ENCODE measurements around the gene DRG1. TPM values are rescaled to one million over a fixed set of nuclear protein-coding genes. Genes with fewer than 3 reads are reported as not detected.
"Not testable (repeated sequence)": the region's sequence is repeated elsewhere in the genome, so short reads cannot be mapped to it uniquely, and the experiment has no call there.

DRG1 gene
- total RNA-seq, 4 donors from 2014 or later = 51.8 to 70.0 (median 57.9) TPM

DNA sequence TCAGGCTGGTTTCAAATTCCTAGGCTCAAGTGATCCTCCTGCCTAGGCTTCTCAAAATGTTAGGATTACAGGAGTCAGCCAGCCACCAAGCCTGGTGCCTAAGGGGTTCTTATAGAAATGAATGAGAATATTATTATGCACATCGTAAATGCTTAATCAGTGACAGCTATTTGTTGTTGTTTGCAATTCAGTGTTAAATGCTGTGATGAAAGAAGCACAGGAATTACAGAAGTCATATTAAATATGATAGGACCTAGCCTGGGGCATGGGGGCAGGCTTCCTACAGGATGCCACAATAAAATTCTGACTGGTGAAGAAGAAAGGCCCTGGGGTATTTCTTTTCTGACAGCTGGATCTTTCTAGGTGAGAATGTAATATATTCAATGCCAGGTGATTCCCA lies 39.4 kb upstream of the DRG1 start:
- ATAC-seq = no peak
- H3K27me3 ChIP-seq = peaks cover 21% of the 10 kb centered on the region
- H3K36me3 ChIP-seq = no peaks in the 10 kb centered on the region
- TF ChIP-seq POLR2AphosphoS5 (IDR thresholded peaks at IDR 0.05) (no peak), EP300 (IDR thresholded peaks at IDR 0.05) (no peak)
- H3K9me3 ChIP-seq = no peaks in the 10 kb centered on the region
- H3K4me1 ChIP-seq = no peaks in the 10 kb centered on the region
- H3K4me3 ChIP-seq = no peak overlapping the region
- 50 to 60% methylated on average over 1 of the region's 1 CpG for WGBS, 2 donors (ENCODE audit: low coverage in 1 of 2)
- H3K27ac ChIP-seq = no peak overlapping the region

DNA sequence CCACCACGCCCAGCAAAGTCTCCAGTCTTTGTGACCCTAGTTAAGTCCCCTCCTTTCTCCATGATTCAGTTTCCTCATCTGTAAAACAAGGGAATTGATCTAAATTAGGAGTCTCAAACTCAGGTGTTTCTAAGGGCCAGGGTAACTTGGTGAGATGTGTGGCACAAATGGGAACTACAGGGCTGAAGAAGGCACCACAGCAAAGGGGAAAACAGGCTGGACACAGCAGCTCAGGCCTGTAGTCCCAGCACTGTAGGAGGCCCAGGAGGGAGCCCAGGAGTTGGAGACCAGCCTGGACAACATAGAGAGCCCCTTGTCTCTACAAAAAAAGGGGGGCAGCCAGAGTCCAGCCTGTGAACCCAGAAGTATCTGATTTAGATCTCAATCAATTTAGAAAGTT lies 37.7 kb upstream of the DRG1 start:
- Histone ChIP-seq H3K9me3 (no peaks in the 10 kb centered on the region), H3K27me3 (peaks cover 16% of the 10 kb centered on the region), H3K36me3 (no peaks in the 10 kb centered on the region), H3K4me3 (no peak overlapping the region), H3K4me1 (no peaks in the 10 kb centered on the region), H3K27ac (no peak overlapping the region)
- WGBS, 2 donors (ENCODE audit: low coverage in 1 of 2) = 0% methylated on average over 1 of the region's 1 CpG; no CpG with 5 or more reads in 1 of the 2 donors
- no peak for TF ChIP-seq POLR2AphosphoS5 (IDR thresholded peaks at IDR 0.05)
- no peak for TF ChIP-seq POLR2A (IDR thresholded peaks at IDR 0.05)
- TF ChIP-seq, protein P1, sequence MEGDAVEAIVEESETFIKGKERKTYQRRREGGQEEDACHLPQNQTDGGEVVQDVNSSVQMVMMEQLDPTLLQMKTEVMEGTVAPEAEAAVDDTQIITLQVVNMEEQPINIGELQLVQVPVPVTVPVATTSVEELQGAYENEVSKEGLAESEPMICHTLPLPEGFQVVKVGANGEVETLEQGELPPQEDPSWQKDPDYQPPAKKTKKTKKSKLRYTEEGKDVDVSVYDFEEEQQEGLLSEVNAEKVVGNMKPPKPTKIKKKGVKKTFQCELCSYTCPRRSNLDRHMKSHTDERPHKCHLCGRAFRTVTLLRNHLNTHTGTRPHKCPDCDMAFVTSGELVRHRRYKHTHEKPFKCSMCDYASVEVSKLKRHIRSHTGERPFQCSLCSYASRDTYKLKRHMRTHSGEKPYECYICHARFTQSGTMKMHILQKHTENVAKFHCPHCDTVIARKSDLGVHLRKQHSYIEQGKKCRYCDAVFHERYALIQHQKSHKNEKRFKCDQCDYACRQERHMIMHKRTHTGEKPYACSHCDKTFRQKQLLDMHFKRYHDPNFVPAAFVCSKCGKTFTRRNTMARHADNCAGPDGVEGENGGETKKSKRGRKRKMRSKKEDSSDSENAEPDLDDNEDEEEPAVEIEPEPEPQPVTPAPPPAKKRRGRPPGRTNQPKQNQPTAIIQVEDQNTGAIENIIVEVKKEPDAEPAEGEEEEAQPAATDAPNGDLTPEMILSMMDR (IDR thresholded peaks at IDR 0.05) = no peak
- TF ChIP-seq EP300 (IDR thresholded peaks at IDR 0.05) = no peak
- no peak for ATAC-seq

DNA sequence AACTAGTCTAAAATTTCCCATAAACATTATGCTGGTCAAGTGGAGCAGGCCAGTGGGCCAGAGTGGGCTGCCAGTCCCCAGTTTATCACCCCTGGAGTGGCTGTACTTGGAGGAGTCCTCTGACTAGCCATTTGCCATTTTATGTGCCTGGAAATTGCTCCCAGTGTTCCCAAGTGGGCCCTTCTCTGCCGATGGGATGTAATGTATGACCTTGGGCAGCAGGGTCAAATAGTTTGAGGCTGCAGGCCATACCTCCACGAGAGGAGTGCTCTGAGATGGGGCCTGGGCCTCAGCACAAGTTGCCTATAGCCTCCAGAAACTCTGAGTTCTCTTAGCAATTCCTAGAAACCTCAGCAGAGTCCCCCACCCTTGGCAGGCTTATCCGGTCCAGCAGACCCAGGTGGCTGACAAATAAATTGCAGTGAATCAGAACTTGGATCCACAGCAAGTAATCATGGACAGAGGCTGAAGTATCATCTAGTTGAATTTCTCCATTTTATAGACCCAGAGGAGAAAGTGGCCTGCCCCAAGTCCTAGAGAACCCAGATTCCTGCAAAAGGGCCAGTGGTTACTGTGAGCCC lies 35.4 kb upstream of the DRG1 start:
- Histone ChIP-seq H3K4me3 (no peak overlapping the region), H3K27me3 (no peaks in the 10 kb centered on the region), H3K9me3 (no peaks in the 10 kb centered on the region), H3K27ac (no peak overlapping the region), H3K36me3 (no peaks in the 10 kb centered on the region), H3K4me1 (no peaks in the 10 kb centered on the region)
- no peak for TF ChIP-seq EP300 (IDR thresholded peaks at IDR 0.05)
- TF ChIP-seq, protein P1 (IDR thresholded peaks at IDR 0.05) = no peak
- TF ChIP-seq POLR2AphosphoS5 (IDR thresholded peaks at IDR 0.05) = no peak
- no peak for TF ChIP-seq POLR2A (IDR thresholded peaks at IDR 0.05)
- no peak for ATAC-seq
- 83% methylated on average over 1 of the region's 3 CpGs; no CpG with 5 or more reads in 1 of the 2 donors for WGBS, 2 donors (ENCODE audit: low coverage in 1 of 2)

DNA sequence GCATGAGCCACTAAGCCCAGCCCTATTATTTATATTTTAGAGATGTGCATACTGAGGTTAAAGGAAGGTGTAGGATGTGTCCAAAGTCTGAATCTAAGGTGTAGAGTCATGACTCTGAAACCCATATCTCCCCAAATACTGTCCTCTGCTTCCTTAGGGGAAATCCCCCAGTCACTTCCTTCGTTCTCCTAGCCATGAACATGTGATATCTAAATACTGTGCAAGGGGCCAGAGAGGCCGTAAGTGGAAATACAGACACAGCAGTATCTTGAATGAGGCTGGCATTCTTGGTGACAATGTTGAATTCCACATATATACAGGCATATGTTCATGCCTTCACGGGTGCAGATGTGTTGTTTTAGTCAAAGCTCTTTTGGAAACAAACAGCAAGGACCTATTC lies 32.0 kb upstream of the DRG1 start:
- no peak for ATAC-seq
- WGBS, 2 donors (ENCODE audit: low coverage in 1 of 2) = 40 to 70% methylated on average over 1 to 3 of the region's 3 CpGs
- no peak for TF ChIP-seq EP300 (IDR thresholded peaks at IDR 0.05)

DNA sequence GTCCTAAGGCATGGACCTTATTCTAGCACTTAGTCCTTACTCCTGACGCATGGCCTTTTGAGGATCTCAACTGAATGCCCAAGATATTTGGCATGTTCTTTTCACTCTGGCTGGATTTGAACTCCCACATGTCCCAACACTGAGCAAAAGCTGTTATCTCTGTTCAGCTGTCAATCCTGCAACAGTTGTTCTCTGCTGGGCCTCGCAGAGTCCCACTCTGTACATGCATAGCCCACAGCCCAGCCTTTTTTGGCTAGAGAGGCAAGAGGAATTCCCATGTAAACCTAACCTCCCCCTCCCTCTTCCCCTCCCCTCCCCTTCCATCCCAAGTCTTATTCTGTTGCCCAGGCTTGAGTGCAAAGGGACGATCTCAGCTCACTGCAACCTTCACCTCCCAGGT lies 21.8 kb upstream of the DRG1 start:
- no peak for ATAC-seq
- Histone ChIP-seq H3K36me3 (no peaks in the 10 kb centered on the region), H3K4me3 (no peak overlapping the region), H3K27ac (no peak overlapping the region), H3K4me1 (no peaks in the 10 kb centered on the region), H3K27me3 (no peaks in the 10 kb centered on the region), H3K9me3 (no peaks in the 10 kb centered on the region)
- 73 to 81% methylated on average over 2 to 3 of the region's 3 CpGs for WGBS, 2 donors (ENCODE audit: low coverage in 1 of 2)
- TF ChIP-seq, protein P1 (IDR thresholded peaks at IDR 0.05) = no peak
- TF ChIP-seq EP300 (IDR thresholded peaks at IDR 0.05) (no peak), POLR2AphosphoS5 (IDR thresholded peaks at IDR 0.05) (no peak), POLR2A (IDR thresholded peaks at IDR 0.05) (no peak)

More for the DNA sequence above, 32.0 kb upstream of the DRG1 start:
- Histone ChIP-seq H3K36me3 (no peaks in the 10 kb centered on the region), H3K27me3 (no peaks in the 10 kb centered on the region), H3K4me3 (no peak overlapping the region), H3K9me3 (no peaks in the 10 kb centered on the region), H3K27ac (no peak overlapping the region), H3K4me1 (no peaks in the 10 kb centered on the region)

DNA sequence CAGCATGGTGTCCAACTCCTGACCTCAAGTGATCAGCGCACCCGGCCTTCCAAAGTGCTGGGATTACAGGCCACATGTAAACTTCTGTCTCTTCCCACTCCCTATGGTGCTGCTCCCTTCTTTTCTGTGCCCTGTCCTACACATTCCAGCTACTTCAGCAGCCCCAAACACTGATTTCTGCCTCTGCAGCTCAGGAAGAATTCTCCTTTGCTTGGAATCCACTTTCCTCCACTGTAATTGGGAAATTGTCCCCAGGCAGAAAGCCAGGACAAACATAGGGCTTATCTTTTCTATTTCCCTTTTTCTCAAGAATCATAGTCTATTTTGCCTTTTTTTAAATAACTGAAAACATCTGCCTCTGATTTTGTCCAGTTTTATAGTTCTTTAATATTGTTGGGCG lies 21.3 kb upstream of the DRG1 start:
- no peak overlapping the region for H3K4me3 ChIP-seq
- no peaks in the 10 kb centered on the region for H3K4me1 ChIP-seq
- TF ChIP-seq EP300 (IDR thresholded peaks at IDR 0.05) (no peak), POLR2AphosphoS5 (IDR thresholded peaks at IDR 0.05) (no peak), POLR2A (IDR thresholded peaks at IDR 0.05) (no peak)
- TF ChIP-seq, protein P1 (IDR thresholded peaks at IDR 0.05) = no peak
- no peak overlapping the region for H3K27ac ChIP-seq
- H3K9me3 ChIP-seq = no peaks in the 10 kb centered on the region
- H3K27me3 ChIP-seq = no peaks in the 10 kb centered on the region
- no peak for ATAC-seq
- 77 to 80% methylated on average over 2 of the region's 3 CpGs for WGBS, 2 donors (ENCODE audit: low coverage in 1 of 2)
- no peaks in the 10 kb centered on the region for H3K36me3 ChIP-seq

DNA sequence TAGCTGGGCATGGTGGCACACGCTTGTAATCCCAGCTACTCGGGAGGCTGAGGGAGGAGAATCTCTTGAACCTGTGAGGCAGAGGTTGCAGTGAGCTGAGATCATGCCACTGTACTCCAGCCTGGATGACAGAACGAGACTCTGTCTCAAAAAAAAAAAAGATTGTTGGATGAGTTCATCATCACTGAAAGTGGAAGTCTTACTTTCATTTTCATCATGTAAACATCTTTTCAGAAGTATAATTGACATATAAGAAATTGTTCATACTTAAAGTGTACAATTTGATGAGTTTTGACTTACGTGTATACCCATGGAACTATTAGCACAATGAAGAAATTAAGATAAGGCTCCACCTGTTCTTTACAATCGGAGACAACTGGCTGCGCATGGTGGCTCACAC lies 20.8 kb upstream of the DRG1 start:
- WGBS, 2 donors (ENCODE audit: low coverage in 1 of 2) = 33 to 83% methylated on average over 2 to 5 of the region's 6 CpGs
- H3K36me3 ChIP-seq, ATAC-seq, H3K4me1 ChIP-seq, H3K27me3 ChIP-seq, H3K9me3 ChIP-seq, H3K27ac ChIP-seq, H3K4me3 ChIP-seq: not testable (repeated sequence)

All from gastroesophageal sphincter (tissue), 4 donors.